AG09319 (cell line): Measurements from ENCODE around the gene GCLM.

Experiments used
- DNase-seq: peaks from one replicate; pipeline ENCODE4 v3.0.0-alpha.2; 2010; ENCODE audit warnings: low read depth; ENCODE audit errors: extremely low read depth
- TF ChIP-seq, protein P1 (sequence below): IDR thresholded peaks from 2 replicates; pipeline ENCODE4 v1.5.1; 2011; ENCODE audit warnings: low read depth, mild to moderate bottlenecking, inconsistent platforms, low read length, moderate library complexity

Gene GCLM

DNA sequence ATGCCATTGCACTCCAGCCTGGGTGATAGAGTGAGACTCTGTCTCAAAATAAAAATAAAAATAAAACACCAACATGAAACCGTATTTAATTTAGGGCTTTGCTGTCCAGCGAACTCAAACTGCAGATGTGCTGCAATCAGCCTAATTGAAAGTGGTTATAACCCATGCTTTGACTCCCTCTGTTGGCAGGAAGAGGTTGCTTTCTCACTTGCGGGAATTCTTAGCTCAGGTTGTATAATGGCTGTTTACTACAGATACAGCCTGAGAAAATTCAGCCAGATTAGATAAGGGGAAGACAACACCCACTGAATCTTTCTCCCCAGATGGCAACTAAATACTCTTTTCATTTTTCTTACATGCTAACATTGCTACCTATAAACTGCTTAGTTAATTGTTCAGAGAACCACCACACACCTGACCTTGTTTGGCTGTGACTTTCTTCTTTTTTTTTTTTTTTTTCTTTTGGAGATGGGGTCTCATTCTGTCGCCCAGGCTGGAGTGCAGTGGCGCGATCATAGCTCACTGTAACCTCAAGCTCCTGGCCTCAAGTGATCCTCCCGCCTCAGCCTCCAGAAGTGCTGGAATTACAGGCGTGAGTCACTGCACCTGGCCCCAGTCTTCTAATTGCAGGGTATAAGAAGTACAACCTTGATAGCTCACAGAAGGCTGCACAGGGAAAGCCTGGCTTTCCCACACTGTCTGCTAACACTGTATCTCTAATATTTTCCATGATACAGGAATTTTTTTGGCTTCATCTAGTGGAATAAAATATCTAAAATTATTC, 64.8 kb downstream of the GCLM start:
- TF ChIP-seq, protein P1, sequence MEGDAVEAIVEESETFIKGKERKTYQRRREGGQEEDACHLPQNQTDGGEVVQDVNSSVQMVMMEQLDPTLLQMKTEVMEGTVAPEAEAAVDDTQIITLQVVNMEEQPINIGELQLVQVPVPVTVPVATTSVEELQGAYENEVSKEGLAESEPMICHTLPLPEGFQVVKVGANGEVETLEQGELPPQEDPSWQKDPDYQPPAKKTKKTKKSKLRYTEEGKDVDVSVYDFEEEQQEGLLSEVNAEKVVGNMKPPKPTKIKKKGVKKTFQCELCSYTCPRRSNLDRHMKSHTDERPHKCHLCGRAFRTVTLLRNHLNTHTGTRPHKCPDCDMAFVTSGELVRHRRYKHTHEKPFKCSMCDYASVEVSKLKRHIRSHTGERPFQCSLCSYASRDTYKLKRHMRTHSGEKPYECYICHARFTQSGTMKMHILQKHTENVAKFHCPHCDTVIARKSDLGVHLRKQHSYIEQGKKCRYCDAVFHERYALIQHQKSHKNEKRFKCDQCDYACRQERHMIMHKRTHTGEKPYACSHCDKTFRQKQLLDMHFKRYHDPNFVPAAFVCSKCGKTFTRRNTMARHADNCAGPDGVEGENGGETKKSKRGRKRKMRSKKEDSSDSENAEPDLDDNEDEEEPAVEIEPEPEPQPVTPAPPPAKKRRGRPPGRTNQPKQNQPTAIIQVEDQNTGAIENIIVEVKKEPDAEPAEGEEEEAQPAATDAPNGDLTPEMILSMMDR: peak; percentile 89
- DNase-seq: peak; percentile 66

DNA sequence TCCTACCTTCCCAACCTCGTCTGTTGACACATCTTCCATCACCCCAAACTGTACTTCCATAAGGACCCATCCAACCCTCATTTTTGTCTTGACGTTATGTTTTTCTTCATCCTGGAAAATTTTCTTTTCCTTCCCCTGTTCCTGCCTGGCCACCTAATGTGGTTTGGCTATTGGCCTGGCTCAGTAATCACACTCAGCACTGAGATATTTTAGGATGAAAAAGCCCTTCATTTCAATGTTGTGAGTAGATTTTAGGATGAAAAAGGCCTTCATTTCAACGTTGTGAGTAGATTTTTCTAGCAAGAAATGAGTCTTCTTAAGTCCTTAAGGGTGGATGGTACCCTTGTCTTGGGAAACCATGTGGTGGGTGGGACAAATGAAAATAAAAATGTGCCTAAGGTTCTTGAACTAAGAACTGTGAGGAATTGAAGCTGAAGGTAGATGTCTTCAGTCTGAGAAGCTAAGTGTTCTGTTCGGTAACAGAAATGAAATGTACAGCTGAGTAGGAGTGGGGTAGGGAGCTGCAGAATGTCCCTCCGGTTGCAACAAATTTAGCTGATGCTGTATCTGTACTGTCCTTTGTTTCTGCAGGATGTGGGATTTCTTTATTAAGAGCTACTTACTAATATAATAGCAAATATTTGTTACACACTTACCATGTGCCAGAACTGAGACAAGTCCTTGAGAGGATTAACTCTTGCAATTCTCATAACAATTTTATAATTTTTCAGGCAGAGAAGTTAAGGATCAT, 66.3 kb downstream of the GCLM start:
- no peak for DNase-seq
- TF ChIP-seq, protein P1: no peak

DNA sequence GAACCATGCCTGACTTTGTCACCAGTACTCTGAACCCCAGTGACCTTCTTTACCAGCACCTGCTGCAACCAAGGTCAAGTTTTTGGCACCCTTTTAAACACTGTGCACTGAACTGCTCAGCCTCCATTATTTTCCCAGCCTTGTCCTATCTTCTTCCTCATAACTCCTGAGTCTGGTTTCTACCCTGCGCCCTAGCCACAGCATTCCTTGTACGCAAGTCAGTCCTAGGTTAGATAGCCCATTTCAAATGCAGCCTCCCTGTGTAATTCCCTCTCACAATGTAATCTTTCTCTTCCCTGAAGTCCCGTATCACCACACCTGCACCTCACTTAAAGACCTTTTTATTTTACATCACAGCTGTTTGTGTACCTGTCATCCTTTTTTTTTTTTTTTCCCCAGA, 67.5 kb downstream of the GCLM start:
- DNase-seq: no peak
- TF ChIP-seq, protein P1: no peak

DNA sequence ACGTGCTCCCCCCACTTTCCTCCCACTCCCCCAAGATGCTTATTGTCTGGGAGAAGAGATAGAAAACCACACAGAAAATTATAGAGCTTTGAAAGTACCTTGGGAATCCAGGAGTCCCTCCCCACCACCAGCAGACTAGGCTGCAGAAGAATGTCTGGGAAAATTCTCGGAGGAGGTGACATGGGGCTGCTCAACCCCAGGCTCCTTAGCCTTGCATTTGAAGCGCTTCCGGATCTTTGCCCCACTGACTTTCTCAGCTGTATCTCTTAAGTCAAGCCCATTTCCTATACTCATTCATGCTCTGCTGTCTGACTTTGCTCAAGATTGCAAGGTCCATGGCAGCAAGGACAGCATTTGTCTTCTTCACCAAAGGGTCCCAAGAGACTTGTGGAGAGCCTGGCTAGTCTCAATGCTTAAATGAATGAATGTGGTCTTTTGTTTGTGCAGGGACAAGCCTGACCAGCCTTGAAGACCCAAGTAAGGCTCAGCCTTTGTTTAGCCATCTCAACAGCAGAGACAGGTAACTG, 68.2 kb downstream of the GCLM start:
- DNase-seq: no peak
- TF ChIP-seq, protein P1: no peak

DNA sequence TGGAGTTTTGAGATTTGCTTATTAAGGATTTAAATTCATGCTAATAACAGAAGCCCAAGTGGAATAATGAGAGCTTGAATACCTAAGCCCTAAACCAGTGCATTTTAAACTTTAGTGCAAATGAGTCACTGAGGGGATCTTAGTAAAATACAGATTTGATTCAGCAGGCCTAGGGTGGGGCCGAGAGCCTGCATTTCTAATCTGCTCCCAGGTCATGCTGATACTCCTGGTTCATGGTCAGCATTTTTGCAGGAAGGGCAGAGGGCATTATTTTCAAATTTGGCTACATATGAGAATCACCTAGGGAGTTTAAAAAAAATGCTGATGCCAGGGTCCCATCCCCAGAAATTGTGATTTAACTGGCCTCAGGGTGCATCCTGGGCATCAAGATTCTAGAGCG, 69.5 kb downstream of the GCLM start:
- TF ChIP-seq, protein P1: no peak
- no peak for DNase-seq

DNA sequence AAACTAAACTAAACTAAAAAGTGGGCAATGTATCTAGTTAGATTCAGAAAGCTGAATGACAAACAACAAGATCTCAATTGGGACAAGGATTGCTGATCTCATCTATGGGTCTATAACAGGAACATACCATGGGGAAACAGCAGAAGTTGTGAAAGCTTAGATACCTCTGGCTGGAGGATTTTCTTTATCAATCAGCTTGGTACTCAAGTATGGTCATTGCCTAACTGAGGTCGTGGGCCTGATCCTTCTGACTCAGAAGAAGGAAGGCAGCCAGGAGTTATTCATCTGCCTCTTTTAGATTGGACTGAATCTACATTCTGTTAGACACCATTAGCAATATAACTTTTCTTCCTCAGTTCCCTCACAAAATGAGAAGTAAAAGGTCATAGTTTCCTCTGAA, 69.9 kb downstream of the GCLM start:
- TF ChIP-seq, protein P1: no peak
- peak; percentile 65 for DNase-seq

DNA sequence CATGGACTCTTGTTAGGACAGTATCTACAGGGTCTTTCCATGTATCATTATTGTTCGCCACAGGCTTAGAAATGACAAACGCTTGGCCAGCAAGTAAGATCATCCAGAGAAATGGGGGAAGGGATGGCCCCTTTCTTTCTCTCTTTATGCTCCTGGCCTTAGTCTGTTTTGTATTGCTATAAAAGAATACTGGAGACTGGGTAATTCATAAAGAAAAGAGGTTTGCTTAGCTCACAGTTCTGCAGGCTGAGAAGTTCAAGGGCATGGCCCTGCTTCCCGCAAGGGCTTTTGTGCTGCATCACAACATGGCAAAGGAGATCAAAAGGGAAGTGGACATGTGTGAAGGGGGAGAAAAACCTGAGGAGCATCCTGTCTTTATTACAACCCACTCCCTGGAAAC, 71.3 kb downstream of the GCLM start:
- no peak for DNase-seq

More for the DNA sequence above, 71.3 kb downstream of the GCLM start:
- TF ChIP-seq, protein P1: no peak
